Effector memory CD8-positive, alpha-beta T cell (primary cell): ENCODE data around the gene PLPP3.

Experiments used
- ATAC-seq: fragments of 150-1000 bp; cut with Tn5 transposase; replicated peaks from 2 replicates; pipeline ENCODE4 v1.10.0; 2021; ENCODE audit warnings: mild to moderate bottlenecking, moderate library complexity
- DNase-seq, 3 experiments: peaks; one replicate each; pipeline ENCODE4 v3.0.0; 2021
- H3K27ac Mint-ChIP-seq, 2 donors: one replicate each; pipeline ENCODE4 v1.8.0; 2022; ENCODE audit warnings: mild to moderate bottlenecking in 2 of 2, mixed read lengths in 2 of 2, moderate library complexity in 2 of 2
- H3K27me3 Mint-ChIP-seq, 2 donors: one replicate each; pipeline ENCODE4 v1.8.0; 2022; ENCODE audit warnings: mixed read lengths in 2 of 2
- H3K36me3 Mint-ChIP-seq: one replicate; pipeline ENCODE4 v1.8.0; 2022; ENCODE audit warnings: mild to moderate bottlenecking, moderate library complexity, mixed read lengths; ENCODE audit not compliant: insufficient read depth
- H3K4me1 Mint-ChIP-seq, 2 donors: one replicate each; pipeline ENCODE4 v1.8.0; 2022; ENCODE audit warnings: low read depth in 2 of 2, mixed read lengths in 2 of 2
- H3K4me3 Mint-ChIP-seq, 2 donors: one replicate each; pipeline ENCODE4 v1.8.0; 2022; ENCODE audit warnings: mild to moderate bottlenecking in 2 of 2, mixed read lengths in 2 of 2, moderate library complexity in 2 of 2
- H3K9me3 Mint-ChIP-seq, 2 donors: one replicate each; pipeline ENCODE4 v1.8.0; 2022; ENCODE audit warnings: mixed read lengths in 2 of 2

PLPP3 gene

GRCh38 chr1:56534130-56534651, 45.2 kb downstream of the PLPP3 start:
- no peak for ATAC-seq
- no peaks in the 10 kb centered on the region for H3K4me1 Mint-ChIP-seq
- peaks cover 0 to 20% of the 10 kb centered on the region in 2 donors for H3K27me3 Mint-ChIP-seq
- H3K36me3 Mint-ChIP-seq = no peaks in the 10 kb centered on the region
- H3K4me3 Mint-ChIP-seq = no peak overlapping the region
- no peak for DNase-seq
- H3K27ac Mint-ChIP-seq = no peak overlapping the region
- peaks cover 0 to 1% of the 10 kb centered on the region in 2 donors for H3K9me3 Mint-ChIP-seq

GRCh38 chr1:56533621-56534020, 45.7 kb downstream of the PLPP3 start:
- peaks cover 0 to 1% of the 10 kb centered on the region in 2 donors for H3K9me3 Mint-ChIP-seq
- no peak overlapping the region for H3K4me3 Mint-ChIP-seq
- no peak overlapping the region for H3K27ac Mint-ChIP-seq
- DNase-seq = no peak
- H3K36me3 Mint-ChIP-seq = no peaks in the 10 kb centered on the region
- H3K27me3 Mint-ChIP-seq = peaks cover 0 to 19% of the 10 kb centered on the region in 2 donors
- no peaks in the 10 kb centered on the region for H3K4me1 Mint-ChIP-seq
- no peak for ATAC-seq

GRCh38 chr1:56533197-56533596, 46.2 kb downstream of the PLPP3 start:
- Mint-ChIP-seq H3K27me3 (peaks cover 0 to 15% of the 10 kb centered on the region in 2 donors), H3K4me3 (no peak overlapping the region), H3K27ac (no peak overlapping the region), H3K36me3 (no peaks in the 10 kb centered on the region), H3K9me3 (peaks cover 0 to 1% of the 10 kb centered on the region in 2 donors), H3K4me1 (no peaks in the 10 kb centered on the region)
- ATAC-seq (no peak), DNase-seq (no peak)

GRCh38 chr1:56532350-56532683, 47.0 kb downstream of the PLPP3 start:
- DNase-seq (no peak), ATAC-seq (no peak)
- H3K9me3 Mint-ChIP-seq = peaks cover 0 to 1% of the 10 kb centered on the region in 2 donors
- peaks cover 0 to 9% of the 10 kb centered on the region in 2 donors for H3K27me3 Mint-ChIP-seq
- H3K27ac Mint-ChIP-seq = no peak overlapping the region
- H3K36me3 Mint-ChIP-seq = no peaks in the 10 kb centered on the region
- H3K4me1 Mint-ChIP-seq = no peaks in the 10 kb centered on the region
- H3K4me3 Mint-ChIP-seq = no peak overlapping the region

- Mint-ChIP-seq H3K4me3 (no peak overlapping the region), H3K36me3 (no peaks in the 10 kb centered on the region), H3K4me1 (no peaks in the 10 kb centered on the region), H3K27ac (no peak overlapping the region), H3K27me3 (peaks cover 0 to 4% of the 10 kb centered on the region in 2 donors), H3K9me3 (peaks cover 0 to 1% of the 10 kb centered on the region in 2 donors)
- no peak for DNase-seq
- ATAC-seq = no peak
Measured at GRCh38 chr1:56531624-56532349, 47.6 kb downstream of the PLPP3 start.

- H3K27me3 Mint-ChIP-seq = no peaks in the 10 kb centered on the region
- no peak for ATAC-seq
- H3K4me3 Mint-ChIP-seq = no peak overlapping the region
- H3K9me3 Mint-ChIP-seq = peaks cover 0 to 1% of the 10 kb centered on the region in 2 donors
- H3K27ac Mint-ChIP-seq = no peak overlapping the region
- DNase-seq = no peak
- peaks cover 4% of the 10 kb centered on the region for H3K36me3 Mint-ChIP-seq
- no peaks in the 10 kb centered on the region for H3K4me1 Mint-ChIP-seq
Measured at GRCh38 chr1:56529801-56530200, 49.6 kb downstream of the PLPP3 start.

- H3K4me1 Mint-ChIP-seq = no peaks in the 10 kb centered on the region
- ATAC-seq (no peak), DNase-seq (no peak)
- no peak overlapping the region for H3K27ac Mint-ChIP-seq
- no peaks in the 10 kb centered on the region for H3K9me3 Mint-ChIP-seq
- H3K4me3 Mint-ChIP-seq = no peak overlapping the region
- peaks cover 4% of the 10 kb centered on the region for H3K36me3 Mint-ChIP-seq
- H3K27me3 Mint-ChIP-seq = no peaks in the 10 kb centered on the region
Measured at GRCh38 chr1:56527548-56528302, 51.6 kb downstream of the PLPP3 start.

GRCh38 chr1:56526571-56527174, 52.7 kb downstream of the PLPP3 start:
- H3K27ac Mint-ChIP-seq = no peak overlapping the region
- no peaks in the 10 kb centered on the region for H3K27me3 Mint-ChIP-seq
- no peaks in the 10 kb centered on the region for H3K4me1 Mint-ChIP-seq
- H3K36me3 Mint-ChIP-seq = peaks cover 4% of the 10 kb centered on the region
- no peak overlapping the region for H3K4me3 Mint-ChIP-seq
- ATAC-seq (no peak), DNase-seq (no peak)
- H3K9me3 Mint-ChIP-seq = no peaks in the 10 kb centered on the region

- Mint-ChIP-seq H3K27me3 (no peaks in the 10 kb centered on the region), H3K4me1 (no peaks in the 10 kb centered on the region), H3K27ac (no peak overlapping the region), H3K4me3 (no peak overlapping the region), H3K9me3 (no peaks in the 10 kb centered on the region), H3K36me3 (peaks cover 4% of the 10 kb centered on the region)
- ATAC-seq = no peak
- no peak for DNase-seq
Measured at GRCh38 chr1:56525489-56526041, 53.8 kb downstream of the PLPP3 start.

- no peak for DNase-seq
- Mint-ChIP-seq H3K27ac (no peak overlapping the region), H3K27me3 (peaks cover 0 to 2% of the 10 kb centered on the region in 2 donors), H3K9me3 (no peaks in the 10 kb centered on the region), H3K4me3 (no peak overlapping the region), H3K36me3 (peaks cover 4% of the 10 kb centered on the region), H3K4me1 (no peaks in the 10 kb centered on the region)
- no peak for ATAC-seq
Measured at GRCh38 chr1:56524263-56524662, 55.1 kb downstream of the PLPP3 start.

- H3K27ac Mint-ChIP-seq = no peak overlapping the region
- ATAC-seq = no peak
- H3K4me3 Mint-ChIP-seq = no peak overlapping the region
- H3K4me1 Mint-ChIP-seq = no peaks in the 10 kb centered on the region
- DNase-seq = no peak
- H3K36me3 Mint-ChIP-seq = peaks cover 4% of the 10 kb centered on the region
- H3K9me3 Mint-ChIP-seq = no peaks in the 10 kb centered on the region
- H3K27me3 Mint-ChIP-seq = peaks cover 0 to 5% of the 10 kb centered on the region in 2 donors
Measured at GRCh38 chr1:56522680-56523079, 56.7 kb downstream of the PLPP3 start.

- Mint-ChIP-seq H3K4me3 (no peak overlapping the region), H3K4me1 (no peaks in the 10 kb centered on the region), H3K9me3 (no peaks in the 10 kb centered on the region), H3K27ac (no peak overlapping the region), H3K27me3 (peaks cover 0 to 5% of the 10 kb centered on the region in 2 donors), H3K36me3 (no peaks in the 10 kb centered on the region)
- DNase-seq (no peak), ATAC-seq (no peak)
Measured at GRCh38 chr1:56520016-56520601, 59.3 kb downstream of the PLPP3 start.

- no peaks in the 10 kb centered on the region for H3K4me1 Mint-ChIP-seq
- peaks cover 2% of the 10 kb centered on the region for H3K36me3 Mint-ChIP-seq
- H3K27ac Mint-ChIP-seq = no peak overlapping the region
- DNase-seq = no peak
- no peaks in the 10 kb centered on the region for H3K9me3 Mint-ChIP-seq
- ATAC-seq = no peak
- no peak overlapping the region for H3K4me3 Mint-ChIP-seq
- peaks cover 0 to 5% of the 10 kb centered on the region in 2 donors for H3K27me3 Mint-ChIP-seq
Measured at GRCh38 chr1:56517404-56518130, 61.8 kb downstream of the PLPP3 start.
